DOHH2 (cell line): Measurements from ENCODE around the gene NEK10.

Source experiments
- CTCF ChIP-seq: fragments of 200-600 bp; sonication (generic); IDR thresholded peaks from one replicate; pipeline ENCODE4 v1.5.1; 2014; ENCODE audit warnings: antibody characterized with exemption, mild to moderate bottlenecking, low read depth, low read length; ENCODE audit not compliant: poor library complexity, severe bottlenecking
- EZH2phosphoT487 ChIP-seq: fragments of 200-600 bp; sonication (generic); IDR thresholded peaks from 2 replicates; pipeline ENCODE4 v1.6.1; 2017; ENCODE audit warnings: borderline replicate concordance, mild to moderate bottlenecking, antibody characterized with exemption, low read length, moderate library complexity, mixed read lengths

- TF ChIP-seq EZH2phosphoT487 = no peak
- peak; percentile 39 for TF ChIP-seq CTCF
Measured at GRCh38 chr3:27253831-27254230, 115.4 kb downstream of the NEK10 start.
